K562 (cell line): ENCODE measurements around the gene CILP. TPM values are rescaled to one million over a fixed set of nuclear protein-coding genes. Genes with fewer than 3 reads are reported as not detected.
A peak's percentile ranks its signal among the peaks of the same experiment; 100 is the strongest.

Experiments
- ARID1B ChIP-seq: fragments of 450-650 bp; IDR thresholded peaks from 2 replicates; pipeline ENCODE4 v1.6.1; 2016; ENCODE audit warnings: antibody characterized with exemption, mild to moderate bottlenecking, inconsistent platforms
- CBFA2T3 ChIP-seq: fragments of 450-650 bp; IDR thresholded peaks from 2 replicates; pipeline ENCODE4 v1.6.1; 2017
- CBX2 ChIP-seq: fragments of 200-600 bp; sonication (generic); IDR thresholded peaks from one replicate; pipeline ENCODE4 v1.6.1; 2012; ENCODE audit warnings: mild to moderate bottlenecking, low read length, inconsistent platforms; ENCODE audit not compliant: insufficient read depth, poor library complexity, severe bottlenecking
- JUN ChIP-seq, 2 experiments: sonication (generic) in 1 of 2; formaldehyde crosslinking in 1 of 2; IDR thresholded peaks; 2 replicates each; pipeline versions ENCODE4 v1.6.1 to v1.8.0; 2012 to 2022; ENCODE audit warnings: borderline replicate concordance in 2 of 2, mild to moderate bottlenecking in 2 of 2, improper control_type of control experiment in 1 of 2, low read depth in 1 of 2, low read length in 1 of 2, missing genetic modification reagents in 1 of 2
- SUPT5H ChIP-seq: fragments of 450-650 bp; IDR thresholded peaks from 2 replicates; pipeline ENCODE4 v1.6.1; 2016
- ZKSCAN8 ChIP-seq: fragments of 200-800 bp; sonication (Bioruptor generic); IDR thresholded peaks from 2 replicates; pipeline ENCODE4 v1.6.1; 2016; ENCODE audit warnings: missing genetic modification characterization, missing compliant biosample characterization
- polyA plus RNA-seq, 8 experiments: library from polyadenylated mRNA; depleted of rRNA in 4 of 8; stranded (reverse) in 5 of 8; unstranded in 3 of 8; fragments of >200 nt; fragmentation: Nextera tagmentation in 2 of 8; fragmentation: Illumina TruSeq in 1 of 8; extraction: Ambion mirVana in 2 of 8; extraction: Trizol in 1 of 8; gene quantifications; 2 replicates each; pipeline versions ENCODE4 v1.2.1 to v1.2.3, GENCODE V29; 2011 to 2014; ENCODE audit warnings: inconsistent platforms in 1 of 8, missing spikeins in 1 of 8
- total RNA-seq, 7 experiments: library from RNA; depleted of rRNA in 6 of 7; stranded (reverse); fragments of >200 nt in 6 of 7; fragmentation: Illumina TruSeq in 2 of 7; extraction: Trizol in 2 of 7; gene quantifications; 2 replicates each; pipeline versions ENCODE4 v1.2.1 to v1.2.3, GENCODE V29; 2011 to 2021; ENCODE audit warnings: low replicate concordance in 1 of 7
- TF ChIP-seq, protein P1 (sequence below): sonication (generic); formaldehyde crosslinking; IDR thresholded peaks from 2 replicates; pipeline ENCODE4 v1.9.0; 2022; ENCODE audit warnings: mild to moderate bottlenecking, missing genetic modification reagents
- TF ChIP-seq, protein P2 (sequence below), 2 experiments: fragments of 200-800 bp in 1 of 2; sonication (Bioruptor generic) in 1 of 2; sonication (generic) in 1 of 2; formaldehyde crosslinking in 1 of 2; IDR thresholded peaks in 1 of 2; conservative IDR thresholded peaks in 1 of 2; 2 replicates each; pipeline versions ENCODE4 v1.5.0 to v1.6.1; 2016 to 2020; ENCODE audit warnings: missing compliant biosample characterization in 1 of 2, missing genetic modification characterization in 1 of 2, missing genetic modification reagents in 1 of 2
- TF ChIP-seq, protein P3 (sequence below): fragments of 450-650 bp; IDR thresholded peaks from 2 replicates; pipeline ENCODE4 v1.6.1; 2017; ENCODE audit warnings: antibody characterized with exemption, mild to moderate bottlenecking

CILP gene
- total and polyA plus RNA-seq, 9 of the 15 experiments (the other 6 are each of a cell fraction or from before 2014, with no cell fraction given) = 0.03 TPM; not detected in 8

DNA sequence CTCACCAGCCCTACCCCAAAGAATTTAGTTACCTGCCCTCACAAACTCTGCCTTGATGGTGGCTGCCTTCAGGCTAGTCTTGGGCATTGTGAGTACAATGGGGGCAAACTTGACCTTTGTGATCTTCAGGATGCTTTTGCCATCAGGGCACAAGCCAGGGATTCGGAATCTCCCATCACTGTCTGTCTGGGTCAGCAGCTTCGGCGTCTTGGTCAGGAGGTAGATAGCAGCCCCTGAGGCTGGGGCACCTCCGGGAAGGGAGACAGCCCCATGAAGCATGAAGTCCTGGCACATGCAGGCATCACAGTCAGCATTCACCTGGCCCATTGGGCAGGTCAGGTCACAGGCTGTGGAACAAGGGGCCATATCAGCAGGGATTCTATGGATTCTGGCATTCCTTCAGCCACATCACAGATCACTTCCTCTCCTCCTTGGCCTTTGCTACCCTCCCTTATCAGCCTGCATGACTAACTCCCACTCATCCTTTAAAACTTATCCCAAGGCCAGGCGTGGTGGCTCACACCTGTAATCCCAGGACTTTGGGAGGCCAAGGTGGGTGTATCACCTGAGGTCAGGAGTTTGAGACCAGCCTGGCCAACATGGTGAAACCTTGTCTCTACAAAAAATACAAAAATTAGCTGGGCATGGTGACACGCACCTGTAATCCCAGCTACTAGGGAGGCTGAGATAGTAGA is 6.9 kb downstream of the CILP start (continued):
- TF ChIP-seq, protein P1, sequence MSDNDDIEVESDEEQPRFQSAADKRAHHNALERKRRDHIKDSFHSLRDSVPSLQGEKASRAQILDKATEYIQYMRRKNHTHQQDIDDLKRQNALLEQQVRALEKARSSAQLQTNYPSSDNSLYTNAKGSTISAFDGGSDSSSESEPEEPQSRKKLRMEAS (CRISPR knock-in tag) = no peak
- TF ChIP-seq ARID1B (peak; percentile 34; the same call in 1 of the 2 replicates), CBX2 (no peak), SUPT5H (no peak), ZKSCAN8 (CRISPR knock-in tag) (no peak), JUN (IDR thresholded peaks at IDR 0.05; ENCODE audit: borderline replicate concordance, low read depth, low read length) (no peak), JUN (CRISPR knock-in tag; IDR thresholded peaks at IDR 0.05; ENCODE audit: borderline replicate concordance) (no peak), CBFA2T3 (peak; percentile 55)
- TF ChIP-seq, protein P2, sequence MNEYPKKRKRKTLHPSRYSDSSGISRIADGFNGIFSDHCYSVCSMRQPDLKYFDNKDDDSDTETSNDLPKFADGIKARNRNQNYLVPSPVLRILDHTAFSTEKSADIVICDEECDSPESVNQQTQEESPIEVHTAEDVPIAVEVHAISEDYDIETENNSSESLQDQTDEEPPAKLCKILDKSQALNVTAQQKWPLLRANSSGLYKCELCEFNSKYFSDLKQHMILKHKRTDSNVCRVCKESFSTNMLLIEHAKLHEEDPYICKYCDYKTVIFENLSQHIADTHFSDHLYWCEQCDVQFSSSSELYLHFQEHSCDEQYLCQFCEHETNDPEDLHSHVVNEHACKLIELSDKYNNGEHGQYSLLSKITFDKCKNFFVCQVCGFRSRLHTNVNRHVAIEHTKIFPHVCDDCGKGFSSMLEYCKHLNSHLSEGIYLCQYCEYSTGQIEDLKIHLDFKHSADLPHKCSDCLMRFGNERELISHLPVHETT (CRISPR knock-in tag; conservative IDR thresholded peaks at IDR 0.05 in 1 of 2, IDR thresholded peaks at IDR 0.05 in 1 of 2) = no peak
- TF ChIP-seq, protein P3, sequence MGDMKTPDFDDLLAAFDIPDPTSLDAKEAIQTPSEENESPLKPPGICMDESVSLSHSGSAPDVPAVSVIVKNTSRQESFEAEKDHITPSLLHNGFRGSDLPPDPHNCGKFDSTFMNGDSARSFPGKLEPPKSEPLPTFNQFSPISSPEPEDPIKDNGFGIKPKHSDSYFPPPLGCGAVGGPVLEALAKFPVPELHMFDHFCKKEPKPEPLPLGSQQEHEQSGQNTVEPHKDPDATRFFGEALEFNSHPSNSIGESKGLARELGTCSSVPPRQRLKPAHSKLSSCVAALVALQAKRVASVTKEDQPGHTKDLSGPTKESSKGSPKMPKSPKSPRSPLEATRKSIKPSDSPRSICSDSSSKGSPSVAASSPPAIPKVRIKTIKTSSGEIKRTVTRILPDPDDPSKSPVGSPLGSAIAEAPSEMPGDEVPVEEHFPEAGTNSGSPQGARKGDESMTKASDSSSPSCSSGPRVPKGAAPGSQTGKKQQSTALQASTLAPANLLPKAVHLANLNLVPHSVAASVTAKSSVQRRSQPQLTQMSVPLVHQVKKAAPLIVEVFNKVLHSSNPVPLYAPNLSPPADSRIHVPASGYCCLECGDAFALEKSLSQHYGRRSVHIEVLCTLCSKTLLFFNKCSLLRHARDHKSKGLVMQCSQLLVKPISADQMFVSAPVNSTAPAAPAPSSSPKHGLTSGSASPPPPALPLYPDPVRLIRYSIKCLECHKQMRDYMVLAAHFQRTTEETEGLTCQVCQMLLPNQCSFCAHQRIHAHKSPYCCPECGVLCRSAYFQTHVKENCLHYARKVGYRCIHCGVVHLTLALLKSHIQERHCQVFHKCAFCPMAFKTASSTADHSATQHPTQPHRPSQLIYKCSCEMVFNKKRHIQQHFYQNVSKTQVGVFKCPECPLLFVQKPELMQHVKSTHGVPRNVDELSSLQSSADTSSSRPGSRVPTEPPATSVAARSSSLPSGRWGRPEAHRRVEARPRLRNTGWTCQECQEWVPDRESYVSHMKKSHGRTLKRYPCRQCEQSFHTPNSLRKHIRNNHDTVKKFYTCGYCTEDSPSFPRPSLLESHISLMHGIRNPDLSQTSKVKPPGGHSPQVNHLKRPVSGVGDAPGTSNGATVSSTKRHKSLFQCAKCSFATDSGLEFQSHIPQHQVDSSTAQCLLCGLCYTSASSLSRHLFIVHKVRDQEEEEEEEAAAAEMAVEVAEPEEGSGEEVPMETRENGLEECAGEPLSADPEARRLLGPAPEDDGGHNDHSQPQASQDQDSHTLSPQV = no peak
